ENCODE measurements around the gene KRTAP22-2. TPM values are rescaled to one million over a fixed set of nuclear protein-coding genes. Genes with fewer than 3 reads are reported as not detected.

Gene KRTAP22-2
- total and polyA plus RNA-seq, 12 donors, result not detected

DNA sequence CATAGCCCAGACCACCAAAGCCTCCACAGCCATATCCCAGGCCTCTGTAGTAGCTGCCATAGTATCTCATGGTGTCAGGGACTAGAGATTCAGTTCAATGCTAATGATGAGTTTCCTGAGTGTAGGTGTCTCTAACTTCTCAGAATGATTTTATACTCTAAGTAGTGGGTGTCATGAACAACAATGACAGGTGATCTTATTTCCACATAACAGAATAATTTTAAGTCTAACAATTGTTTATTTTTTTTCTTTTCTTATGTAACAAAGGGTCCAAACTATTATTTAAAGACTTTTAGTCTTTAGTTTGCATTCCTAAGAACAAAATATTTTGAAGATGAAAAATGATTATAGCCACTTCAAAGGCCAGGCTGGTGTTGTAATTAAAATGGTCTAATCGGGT lies 48.4 kb downstream of the KRTAP22-2 start, which contains the start of gene KRTAP19-6:
KRTAP19-6 (minus strand) TSS at position 101 of the 400 bp plus-strand sequence; CDS start at position 70, 31 bp downstream.
- Histone ChIP-seq H3K27me3 (no peaks in the 10 kb centered on the region), H3K36me3 (replicated peaks in 1 of 2) (no peaks in the 10 kb centered on the region), H3K4me1 (replicated peaks in 1 of 2) (no peaks in the 10 kb centered on the region), H3K27ac (no peak within 1 kb of the TSS), H3K9me3 (replicated peaks in 1 of 3) (no peaks in the 10 kb centered on the region), H3K4me3 (no peak within 1 kb of the TSS)
- no peak for DNase-seq
- WGBS, 4 donors, result 50 to 72% (median 62%) methylated on average over 1 of the region's 1 CpG
- TF ChIP-seq POLR2A (IDR thresholded peaks at IDR 0.05), result no peak
- TF ChIP-seq, protein P1, sequence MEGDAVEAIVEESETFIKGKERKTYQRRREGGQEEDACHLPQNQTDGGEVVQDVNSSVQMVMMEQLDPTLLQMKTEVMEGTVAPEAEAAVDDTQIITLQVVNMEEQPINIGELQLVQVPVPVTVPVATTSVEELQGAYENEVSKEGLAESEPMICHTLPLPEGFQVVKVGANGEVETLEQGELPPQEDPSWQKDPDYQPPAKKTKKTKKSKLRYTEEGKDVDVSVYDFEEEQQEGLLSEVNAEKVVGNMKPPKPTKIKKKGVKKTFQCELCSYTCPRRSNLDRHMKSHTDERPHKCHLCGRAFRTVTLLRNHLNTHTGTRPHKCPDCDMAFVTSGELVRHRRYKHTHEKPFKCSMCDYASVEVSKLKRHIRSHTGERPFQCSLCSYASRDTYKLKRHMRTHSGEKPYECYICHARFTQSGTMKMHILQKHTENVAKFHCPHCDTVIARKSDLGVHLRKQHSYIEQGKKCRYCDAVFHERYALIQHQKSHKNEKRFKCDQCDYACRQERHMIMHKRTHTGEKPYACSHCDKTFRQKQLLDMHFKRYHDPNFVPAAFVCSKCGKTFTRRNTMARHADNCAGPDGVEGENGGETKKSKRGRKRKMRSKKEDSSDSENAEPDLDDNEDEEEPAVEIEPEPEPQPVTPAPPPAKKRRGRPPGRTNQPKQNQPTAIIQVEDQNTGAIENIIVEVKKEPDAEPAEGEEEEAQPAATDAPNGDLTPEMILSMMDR (IDR thresholded peaks at IDR 0.05), result no peak
- intact Hi-C loops (cut with DNase I), result no loop called here

Small RNAs within 50 kb of the gene (small RNA-seq; reads per million reads assigned to genes)
- gene KRTAP20-1 (0 reads per million in 2 donors), gene KRTAP20-4 (0 reads per million in 2 donors), gene KRTAP22-1 (0 reads per million in 2 donors), gene KRTAP22-2 (0 reads per million in 2 donors)

Other genes with a start within 250 kb of the KRTAP22-2 start
- gene KRTAP23-1, start 241.8 kb downstream of the KRTAP22-2 start, total RNA-seq, result not detected
- gene KRTAP23-1, start 241.8 kb downstream of the KRTAP22-2 start, polyA plus RNA-seq, result not detected
- gene KRTAP13-2, start 218.1 kb downstream of the KRTAP22-2 start, total RNA-seq, result under 1 TPM in 1 of 9 donors, not detected in 8; 0.41 TPM
- gene KRTAP13-2, start 218.1 kb downstream of the KRTAP22-2 start, polyA plus RNA-seq, result not detected
- not detected for gene KRTAP13-1, start 194.4 kb downstream of the KRTAP22-2 start, total RNA-seq
- not detected for gene KRTAP13-1, start 194.4 kb downstream of the KRTAP22-2 start, polyA plus RNA-seq
- gene KRTAP13-3, start 164.5 kb downstream of the KRTAP22-2 start, total RNA-seq, result not detected
- gene KRTAP13-3, start 164.5 kb downstream of the KRTAP22-2 start, polyA plus RNA-seq, result not detected
- not detected for gene KRTAP13-4, start 160.2 kb downstream of the KRTAP22-2 start, total RNA-seq
- not detected for gene KRTAP13-4, start 160.2 kb downstream of the KRTAP22-2 start, polyA plus RNA-seq
- not detected for gene KRTAP15-1, start 150.1 kb downstream of the KRTAP22-2 start, total RNA-seq
- not detected for gene KRTAP15-1, start 150.1 kb downstream of the KRTAP22-2 start, polyA plus RNA-seq
- not detected for gene KRTAP19-1, start 110.0 kb downstream of the KRTAP22-2 start, total RNA-seq
- not detected for gene KRTAP19-1, start 110.0 kb downstream of the KRTAP22-2 start, polyA plus RNA-seq
- gene KRTAP19-2, start 103.0 kb downstream of the KRTAP22-2 start, total RNA-seq, result not detected
- not detected for gene KRTAP19-2, start 103.0 kb downstream of the KRTAP22-2 start, polyA plus RNA-seq
- gene KRTAP19-3, start 98.4 kb downstream of the KRTAP22-2 start, total RNA-seq, result not detected
- gene KRTAP19-3, start 98.4 kb downstream of the KRTAP22-2 start, polyA plus RNA-seq, result not detected
- gene KRTAP19-4, start 93.2 kb downstream of the KRTAP22-2 start, total RNA-seq, result not detected
- not detected for gene KRTAP19-4, start 93.2 kb downstream of the KRTAP22-2 start, polyA plus RNA-seq
- gene KRTAP19-5, start 88.3 kb downstream of the KRTAP22-2 start, total RNA-seq, result not detected
- gene KRTAP19-5, start 88.3 kb downstream of the KRTAP22-2 start, polyA plus RNA-seq, result not detected
- gene KRTAP19-6, start 48.5 kb downstream of the KRTAP22-2 start, total RNA-seq, result not detected
- gene KRTAP19-6, start 48.5 kb downstream of the KRTAP22-2 start, polyA plus RNA-seq, result not detected
- not detected for gene KRTAP19-7, start 29.1 kb downstream of the KRTAP22-2 start, total RNA-seq
- gene KRTAP19-7, start 29.1 kb downstream of the KRTAP22-2 start, polyA plus RNA-seq, result not detected
- gene KRTAP6-3, start 2.0 kb upstream of the KRTAP22-2 start, total RNA-seq, result not detected
- gene KRTAP6-3, start 2.0 kb upstream of the KRTAP22-2 start, polyA plus RNA-seq, result not detected
- not detected for gene KRTAP6-2, start 8.5 kb upstream of the KRTAP22-2 start, total RNA-seq
- gene KRTAP6-2, start 8.5 kb upstream of the KRTAP22-2 start, polyA plus RNA-seq, result not detected
- gene KRTAP22-1, start 10.7 kb upstream of the KRTAP22-2 start, total RNA-seq, result not detected
- not detected for gene KRTAP22-1, start 10.7 kb upstream of the KRTAP22-2 start, polyA plus RNA-seq
- not detected for gene KRTAP6-1, start 23.5 kb upstream of the KRTAP22-2 start, total RNA-seq
- gene KRTAP6-1, start 23.5 kb upstream of the KRTAP22-2 start, polyA plus RNA-seq, result not detected
- gene KRTAP20-1, start 26.0 kb upstream of the KRTAP22-2 start, total RNA-seq, result not detected
- gene KRTAP20-1, start 26.0 kb upstream of the KRTAP22-2 start, polyA plus RNA-seq, result not detected
- gene KRTAP20-4, start 30.2 kb upstream of the KRTAP22-2 start, total RNA-seq, result not detected
- not detected for gene KRTAP20-4, start 30.2 kb upstream of the KRTAP22-2 start, polyA plus RNA-seq
- gene KRTAP20-2, start 44.8 kb upstream of the KRTAP22-2 start, total RNA-seq, result not detected
- not detected for gene KRTAP20-2, start 44.8 kb upstream of the KRTAP22-2 start, polyA plus RNA-seq
- gene KRTAP20-3, start 52.5 kb upstream of the KRTAP22-2 start, total RNA-seq, result not detected
- not detected for gene KRTAP20-3, start 52.5 kb upstream of the KRTAP22-2 start, polyA plus RNA-seq
- gene KRTAP21-3, start 128.4 kb upstream of the KRTAP22-2 start, total RNA-seq, result not detected
- gene KRTAP21-3, start 128.4 kb upstream of the KRTAP22-2 start, polyA plus RNA-seq, result not detected
- not detected for gene KRTAP21-2, start 156.9 kb upstream of the KRTAP22-2 start, total RNA-seq
- not detected for gene KRTAP21-2, start 156.9 kb upstream of the KRTAP22-2 start, polyA plus RNA-seq
- not detected for gene KRTAP21-1, start 165.0 kb upstream of the KRTAP22-2 start, total RNA-seq
- gene KRTAP21-1, start 165.0 kb upstream of the KRTAP22-2 start, polyA plus RNA-seq, result not detected
- not detected for gene KRTAP8-1, start 222.9 kb upstream of the KRTAP22-2 start, total RNA-seq
- not detected for gene KRTAP8-1, start 222.9 kb upstream of the KRTAP22-2 start, polyA plus RNA-seq
- not detected for gene KRTAP7-1, start 239.4 kb upstream of the KRTAP22-2 start, total RNA-seq
- not detected for gene KRTAP7-1, start 239.4 kb upstream of the KRTAP22-2 start, polyA plus RNA-seq